Tibial nerve (tissue), 4 donors: Measurements from ENCODE around the gene SMAP1.

Source experiments
- CTCF ChIP-seq, 5 experiments: fragments of 200-600 bp in 3 of 5; fragments of 450-650 bp in 2 of 5; sonication (generic) in 3 of 5; IDR thresholded peaks; one replicate each; pipeline ENCODE4 v1.5.1; 2016 to 2019; ENCODE audit warnings: antibody characterized with exemption in 5 of 5, mild to moderate bottlenecking in 3 of 5, moderate library complexity in 2 of 5
- EP300 ChIP-seq, 2 donors: sonication (generic); formaldehyde crosslinking; IDR thresholded peaks; one replicate each; pipeline ENCODE4 v1.6.1; 2017; ENCODE audit warnings: antibody characterized with exemption in 2 of 2, mild to moderate bottlenecking in 1 of 2
- POLR2A ChIP-seq, 2 donors: fragments of 450-650 bp; IDR thresholded peaks; one replicate each; pipeline ENCODE4 v1.6.1; 2017; ENCODE audit warnings: antibody characterized with exemption in 2 of 2, mild to moderate bottlenecking in 2 of 2, moderate library complexity in 2 of 2

GRCh38 chr6:70652216-70652615 lies 15.5 kb upstream of the SMAP1 start:
- no peak for TF ChIP-seq POLR2A (IDR thresholded peaks at IDR 0.05)
- TF ChIP-seq CTCF (IDR thresholded peaks at IDR 0.05): no peak
- TF ChIP-seq EP300 (IDR thresholded peaks at IDR 0.05): no peak
